Hindlimb muscle (tissue), 1 donor: Measurements from ENCODE around the gene NSUN6. TPM values are rescaled to one million over a fixed set of nuclear protein-coding genes. Genes with fewer than 3 reads are reported as not detected.
"Not testable (repeated sequence)": the region's sequence is repeated elsewhere in the genome, so short reads cannot be mapped to it uniquely, and the experiment has no call there.

Experiments
- DNase-seq: peaks from one replicate; pipeline ENCODE4 v3.0.0-alpha.2; 2013
- polyA plus RNA-seq: library from polyadenylated mRNA; unstranded; fragments of 120-200 nt; gene quantifications from one replicate; pipeline ENCODE4 v1.2.1, GENCODE V29; 2013; ENCODE audit not compliant: insufficient read length

Gene NSUN6
- polyA plus RNA-seq, 1 donor: 17.8 TPM

- DNase-seq: peak; percentile 98
Measured at GRCh38 chr10:18659125-18659818, 7.9 kb upstream of the NSUN6 start, which contains the start of gene ARL5B. TSS of gene ARL5B (plus strand) at chr10:18659431. CDS start at chr10:18659638, 207 bp downstream.

GRCh38 chr10:18658271-18659124 lies 7.1 kb upstream of the NSUN6 start:
- DNase-seq: peak; percentile 49

- no peak for DNase-seq
Measured at GRCh38 chr10:18656724-18657123, 5.3 kb upstream of the NSUN6 start.

GRCh38 chr10:18653112-18653511 lies 1.7 kb upstream of the NSUN6 start:
- no peak for DNase-seq

- DNase-seq: no peak
Measured at GRCh38 chr10:18650404-18650997, 886 bp downstream of the NSUN6 start.

- DNase-seq: no peak
Measured at GRCh38 chr10:18649364-18649959, 1.9 kb downstream of the NSUN6 start.

GRCh38 chr10:18647945-18648344 lies 3.4 kb downstream of the NSUN6 start:
- no peak for DNase-seq

GRCh38 chr10:18647151-18647550 lies 4.2 kb downstream of the NSUN6 start:
- DNase-seq: no peak

- DNase-seq: not testable (repeated sequence)
Measured at GRCh38 chr10:18639719-18640118, 11.7 kb downstream of the NSUN6 start.

- not testable (repeated sequence) for DNase-seq
Measured at GRCh38 chr10:18637400-18637799, 14.0 kb downstream of the NSUN6 start.

- no peak for DNase-seq
Measured at GRCh38 chr10:18635995-18636394, 15.4 kb downstream of the NSUN6 start.

GRCh38 chr10:18632500-18632899 lies 18.9 kb downstream of the NSUN6 start:
- DNase-seq: not testable (repeated sequence)

- DNase-seq: peak; percentile 40
Measured at GRCh38 chr10:18627452-18628018, 23.9 kb downstream of the NSUN6 start.

GRCh38 chr10:18625886-18626285 lies 25.5 kb downstream of the NSUN6 start:
- DNase-seq: no peak

- DNase-seq: not testable (repeated sequence)
Measured at GRCh38 chr10:18623671-18624070, 27.7 kb downstream of the NSUN6 start.

- DNase-seq: no peak
Measured at GRCh38 chr10:18620856-18621255, 30.5 kb downstream of the NSUN6 start.

GRCh38 chr10:18619016-18619415 lies 32.4 kb downstream of the NSUN6 start:
- DNase-seq: no peak

GRCh38 chr10:18616337-18616736 lies 35.0 kb downstream of the NSUN6 start:
- no peak for DNase-seq

GRCh38 chr10:18615618-18616017 lies 35.8 kb downstream of the NSUN6 start:
- no peak for DNase-seq

- DNase-seq: no peak
Measured at GRCh38 chr10:18611168-18611567, 40.2 kb downstream of the NSUN6 start.

- no peak for DNase-seq
Measured at GRCh38 chr10:18610517-18610916, 40.9 kb downstream of the NSUN6 start.

GRCh38 chr10:18608596-18608995 lies 42.8 kb downstream of the NSUN6 start:
- DNase-seq: no peak
